GM23248 (cell line): Measurements from ENCODE around the gene WDR91. TPM values are rescaled to one million over a fixed set of nuclear protein-coding genes. Genes with fewer than 3 reads are reported as not detected.

Experiments
- DNase-seq: peaks from one replicate; pipeline ENCODE4 v3.0.0-alpha.2; 2015
- H2AFZ ChIP-seq: fragments of 200-600 bp; sonication (generic); 2 replicates; pipeline ENCODE4 v1.6.1; 2016; ENCODE audit warnings: antibody characterized with exemption
- H3F3A ChIP-seq: fragments of 200-600 bp; sonication (generic); 2 replicates; pipeline ENCODE4 v1.6.1; 2016; ENCODE audit warnings: mild to moderate bottlenecking, antibody characterized with exemption, mixed run types; ENCODE audit not compliant: insufficient read depth
- H3K27ac ChIP-seq: fragments of 200-600 bp; sonication (generic); 2 replicates; pipeline ENCODE4 v1.5.1; 2016; ENCODE audit warnings: mild to moderate bottlenecking
- H3K27me3 ChIP-seq: fragments of 200-600 bp; sonication (generic); replicated peaks from 2 replicates; pipeline ENCODE4 v1.6.1; 2016; ENCODE audit warnings: mild to moderate bottlenecking; ENCODE audit not compliant: insufficient read depth
- H3K36me3 ChIP-seq: fragments of 200-600 bp; sonication (generic); 2 replicates; pipeline ENCODE4 v1.6.1; 2016; ENCODE audit warnings: low read depth, mild to moderate bottlenecking
- H3K4me1 ChIP-seq: fragments of 200-600 bp; sonication (generic); 2 replicates; pipeline ENCODE4 v1.6.1; 2016; ENCODE audit warnings: mild to moderate bottlenecking; ENCODE audit not compliant: insufficient read depth
- H3K4me2 ChIP-seq: fragments of 200-600 bp; sonication (generic); one replicate; pipeline ENCODE4 v1.6.1; 2016; ENCODE audit warnings: mild to moderate bottlenecking; ENCODE audit not compliant: unreplicated experiment
- H3K4me3 ChIP-seq: fragments of 200-600 bp; sonication (generic); 2 replicates; pipeline ENCODE4 v1.5.1; 2016; ENCODE audit warnings: mild to moderate bottlenecking
- H3K79me2 ChIP-seq: fragments of 200-600 bp; sonication (generic); 2 replicates; pipeline ENCODE4 v1.6.1; 2016; ENCODE audit warnings: mild to moderate bottlenecking; ENCODE audit not compliant: insufficient read depth
- H3K9ac ChIP-seq: fragments of 200-600 bp; sonication (generic); 2 replicates; pipeline ENCODE4 v1.6.1; 2016; ENCODE audit warnings: mild to moderate bottlenecking
- H3K9me2 ChIP-seq: fragments of 200-600 bp; sonication (generic); 2 replicates; pipeline ENCODE4 v1.6.1; 2016; ENCODE audit warnings: mixed run types, mild to moderate bottlenecking, moderate library complexity; ENCODE audit not compliant: insufficient read depth
- H3K9me3 ChIP-seq: fragments of 200-600 bp; sonication (generic); one replicate; pipeline ENCODE4 v1.6.1; 2017; ENCODE audit warnings: low read depth
- H4K20me1 ChIP-seq: fragments of 200-600 bp; sonication (generic); 2 replicates; pipeline ENCODE4 v1.6.0; 2016; ENCODE audit not compliant: insufficient read depth
- EZH2 ChIP-seq: fragments of 200-600 bp; sonication (generic); IDR thresholded peaks from 2 replicates; pipeline ENCODE4 v1.6.1; 2018; ENCODE audit warnings: antibody characterized with exemption, mild to moderate bottlenecking; ENCODE audit not compliant: insufficient read depth, poor library complexity, severe bottlenecking
- EZH2phosphoT487 ChIP-seq: fragments of 200-600 bp; sonication (generic); IDR thresholded peaks from 2 replicates; pipeline ENCODE4 v1.6.1; 2018; ENCODE audit warnings: antibody characterized with exemption, moderate library complexity, mild to moderate bottlenecking, low read depth; ENCODE audit not compliant: insufficient read depth
- whole genome bisulfite sequencing, 2 experiments: methylation state at CpG; one replicate each; pipeline ENCODE4 v1.1.6; 2015 to 2017; ENCODE audit warnings: low lambda C conversion rate in 2 of 2, low coverage in 1 of 2; ENCODE audit errors: missing lambda C conversion rate in 2 of 2; 5-methylcytosine and 5-hydroxymethylcytosine counted together
- in situ Hi-C: fragments of 300-500 bp; cut with MboI; formaldehyde crosslinking; loops from 2 replicates; pipeline ENCODE4 v1.15.0; 2020
- polyA plus RNA-seq: library from polyadenylated mRNA; unstranded; fragments of >200 nt; fragmentation: Nextera tagmentation; extraction: Ambion mirVana; gene quantifications from 2 replicates; pipeline ENCODE4 v1.2.1, GENCODE V29; 2016
- total RNA-seq: library from RNA; depleted of rRNA; stranded (reverse); fragments of >200 nt; shearing (Covaris generic); gene quantifications from 2 replicates; pipeline ENCODE4 v1.2.3, GENCODE V29; 2014

The WDR91 gene
- total and polyA plus RNA-seq, 2 experiments from 2014 or later: 5.4 to 8.3 TPM

- Histone ChIP-seq H3K27ac (no peak overlapping the region), H3K4me2 (no peak overlapping the region), H3K4me3 (no peak overlapping the region), H2AFZ (no peak overlapping the region), H3K9me2 (no peaks in the 10 kb centered on the region), H3K4me1 (no peaks in the 10 kb centered on the region; the same call in 1 of the 2 replicates), H3K9ac (no peak overlapping the region), H3F3A (peaks cover 4% of the 10 kb centered on the region), H3K79me2 (peaks cover 9% of the 10 kb centered on the region; the same call in 1 of the 2 replicates), H3K36me3 (peaks cover 5% of the 10 kb centered on the region; the same call in 1 of the 2 replicates), H3K27me3 (no peaks in the 10 kb centered on the region), H4K20me1 (no peaks in the 10 kb centered on the region), H3K9me3 (no peaks in the 10 kb centered on the region)
- WGBS, 2 experiments: 82% methylated on average over 6 of the region's 6 CpGs
- DNase-seq: no peak
- in situ Hi-C loops: no loop called here
- no peak for TF ChIP-seq EZH2phosphoT487
- TF ChIP-seq EZH2: no peak
Observed at GRCh38 chr7:135208102-135208793, 3.1 kb downstream of the WDR91 start.

- WGBS, 2 experiments: 94 to 96% methylated on average over 8 of the region's 8 CpGs
- in situ Hi-C loops: no loop called here
- peaks cover 9% of the 10 kb centered on the region; the same call in 1 of the 2 replicates for H3K79me2 ChIP-seq
- peaks cover 5% of the 10 kb centered on the region; the same call in 1 of the 2 replicates for H3K36me3 ChIP-seq
- no peaks in the 10 kb centered on the region; the same call in 1 of the 2 replicates for H3K4me1 ChIP-seq
- TF ChIP-seq EZH2 (no peak), EZH2phosphoT487 (no peak)
- no peak overlapping the region for H2AFZ ChIP-seq
- no peak overlapping the region for H3K4me2 ChIP-seq
- H3K27me3 ChIP-seq: no peaks in the 10 kb centered on the region
- H3F3A ChIP-seq: peaks cover 4% of the 10 kb centered on the region
- no peak overlapping the region for H3K4me3 ChIP-seq
- no peaks in the 10 kb centered on the region for H3K9me3 ChIP-seq
- H3K27ac ChIP-seq: no peak overlapping the region
- no peaks in the 10 kb centered on the region for H3K9me2 ChIP-seq
- no peak overlapping the region for H3K9ac ChIP-seq
- no peak for DNase-seq
- H4K20me1 ChIP-seq: no peaks in the 10 kb centered on the region
Observed at GRCh38 chr7:135207406-135208101, 3.8 kb downstream of the WDR91 start.

- in situ Hi-C loops: no loop called here
- no peak overlapping the region for H3K4me3 ChIP-seq
- H3K36me3 ChIP-seq: peaks cover 8% of the 10 kb centered on the region; the same call in 1 of the 2 replicates
- peaks cover 9% of the 10 kb centered on the region; the same call in 1 of the 2 replicates for H3K79me2 ChIP-seq
- no peaks in the 10 kb centered on the region for H3K9me3 ChIP-seq
- no peak for DNase-seq
- TF ChIP-seq EZH2phosphoT487 (no peak), EZH2 (no peak)
- no peak overlapping the region for H3K4me2 ChIP-seq
- peaks cover 2% of the 10 kb centered on the region for H3F3A ChIP-seq
- no peaks in the 10 kb centered on the region for H4K20me1 ChIP-seq
- no peak overlapping the region for H3K9ac ChIP-seq
- H3K4me1 ChIP-seq: no peaks in the 10 kb centered on the region; the same call in 1 of the 2 replicates
- H2AFZ ChIP-seq: no peak overlapping the region
- H3K9me2 ChIP-seq: no peaks in the 10 kb centered on the region
- 88 to 90% methylated on average over 7 of the region's 7 CpGs for WGBS, 2 experiments
- no peak overlapping the region for H3K27ac ChIP-seq
- H3K27me3 ChIP-seq: no peaks in the 10 kb centered on the region
Observed at GRCh38 chr7:135206941-135207391, 4.4 kb downstream of the WDR91 start.

GRCh38 chr7:135205850-135206249, 5.5 kb downstream of the WDR91 start:
- no peak overlapping the region for H3K27ac ChIP-seq
- no peaks in the 10 kb centered on the region for H3F3A ChIP-seq
- H3K4me1 ChIP-seq: no peaks in the 10 kb centered on the region; the same call in 1 of the 2 replicates
- peaks cover 9% of the 10 kb centered on the region; the same call in 1 of the 2 replicates for H3K79me2 ChIP-seq
- H3K4me3 ChIP-seq: no peak overlapping the region
- peaks cover 11% of the 10 kb centered on the region; the same call in 1 of the 2 replicates for H3K36me3 ChIP-seq
- no peak overlapping the region for H3K9ac ChIP-seq
- no peak for DNase-seq
- H3K9me3 ChIP-seq: no peaks in the 10 kb centered on the region
- no peak overlapping the region for H2AFZ ChIP-seq
- H3K4me2 ChIP-seq: no peak overlapping the region
- WGBS, 2 experiments: 64 to 70% methylated on average over 8 of the region's 8 CpGs
- in situ Hi-C loops: no loop called here
- TF ChIP-seq EZH2 (no peak), EZH2phosphoT487 (no peak)
- no peaks in the 10 kb centered on the region for H3K9me2 ChIP-seq
- H3K27me3 ChIP-seq: no peaks in the 10 kb centered on the region
- no peaks in the 10 kb centered on the region for H4K20me1 ChIP-seq
